VCaP (cell line): ENCODE results near the gene FAM200B.

Source experiments
- H3K27ac ChIP-seq: fragments of 450-650 bp; 2 replicates; pipeline ENCODE4 v1.5.1; 2017
- CTCF ChIP-seq: fragments of 450-650 bp; conservative IDR thresholded peaks from 2 replicates; pipeline ENCODE4 v1.5.1; 2017; ENCODE audit warnings: mild to moderate bottlenecking, moderate library complexity

Gene FAM200B

GRCh38 chr4:15658136-15658770 lies 23.4 kb upstream of the FAM200B start:
- H3K27ac ChIP-seq, result no peak overlapping the region
- TF ChIP-seq CTCF, result no peak

- no peak overlapping the region for H3K27ac ChIP-seq
- no peak for TF ChIP-seq CTCF
Observed at GRCh38 chr4:15658781-15659180, 22.8 kb upstream of the FAM200B start.

GRCh38 chr4:15659768-15660570 lies 21.7 kb upstream of the FAM200B start:
- no peak overlapping the region for H3K27ac ChIP-seq
- TF ChIP-seq CTCF, result no peak

- TF ChIP-seq CTCF, result no peak
- no peak overlapping the region for H3K27ac ChIP-seq
Observed at GRCh38 chr4:15665753-15666365, 15.8 kb upstream of the FAM200B start.

- TF ChIP-seq CTCF, result no peak
- H3K27ac ChIP-seq, result no peak overlapping the region
Observed at GRCh38 chr4:15667006-15667405, 14.6 kb upstream of the FAM200B start.

- H3K27ac ChIP-seq, result no peak overlapping the region
- TF ChIP-seq CTCF, result no peak
Observed at GRCh38 chr4:15668566-15669435, 12.8 kb upstream of the FAM200B start.

GRCh38 chr4:15670576-15670975 lies 11.1 kb upstream of the FAM200B start:
- no peak for TF ChIP-seq CTCF
- no peak overlapping the region for H3K27ac ChIP-seq
